GDM1 (cell line): ENCODE measurements around the gene DTNBP1.
A peak's percentile ranks its signal among the peaks of the same experiment; 100 is the strongest.
"Not testable (repeated sequence)": the region's sequence is repeated elsewhere in the genome, so short reads cannot be mapped to it uniquely, and the experiment has no call there.

Experiments
- DNase-seq: peaks from one replicate; lab custom pipeline; 2025; lab: John Stamatoyannopoulos, UW

DTNBP1 gene

DNA sequence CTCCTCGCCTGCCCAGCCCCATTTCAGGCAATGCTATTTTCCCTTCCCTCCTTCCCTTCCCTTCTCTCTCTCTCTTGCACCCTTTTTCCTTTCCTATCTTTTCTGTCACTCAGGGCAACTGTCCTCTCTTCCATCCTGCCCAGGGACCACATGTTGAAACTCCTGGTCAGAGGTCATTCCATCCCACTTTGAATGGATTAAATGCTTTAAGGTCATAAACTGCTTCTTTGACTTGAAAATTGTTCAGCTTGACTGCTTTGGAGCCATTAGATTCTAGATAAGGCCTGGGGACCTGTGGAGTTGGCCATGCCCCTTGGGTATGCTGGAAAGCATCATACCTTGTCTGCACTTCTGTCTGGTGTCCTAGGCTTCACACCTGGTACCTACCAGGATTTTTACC, 106.1 kb downstream of the DTNBP1 start:
- no peak for DNase-seq

DNA sequence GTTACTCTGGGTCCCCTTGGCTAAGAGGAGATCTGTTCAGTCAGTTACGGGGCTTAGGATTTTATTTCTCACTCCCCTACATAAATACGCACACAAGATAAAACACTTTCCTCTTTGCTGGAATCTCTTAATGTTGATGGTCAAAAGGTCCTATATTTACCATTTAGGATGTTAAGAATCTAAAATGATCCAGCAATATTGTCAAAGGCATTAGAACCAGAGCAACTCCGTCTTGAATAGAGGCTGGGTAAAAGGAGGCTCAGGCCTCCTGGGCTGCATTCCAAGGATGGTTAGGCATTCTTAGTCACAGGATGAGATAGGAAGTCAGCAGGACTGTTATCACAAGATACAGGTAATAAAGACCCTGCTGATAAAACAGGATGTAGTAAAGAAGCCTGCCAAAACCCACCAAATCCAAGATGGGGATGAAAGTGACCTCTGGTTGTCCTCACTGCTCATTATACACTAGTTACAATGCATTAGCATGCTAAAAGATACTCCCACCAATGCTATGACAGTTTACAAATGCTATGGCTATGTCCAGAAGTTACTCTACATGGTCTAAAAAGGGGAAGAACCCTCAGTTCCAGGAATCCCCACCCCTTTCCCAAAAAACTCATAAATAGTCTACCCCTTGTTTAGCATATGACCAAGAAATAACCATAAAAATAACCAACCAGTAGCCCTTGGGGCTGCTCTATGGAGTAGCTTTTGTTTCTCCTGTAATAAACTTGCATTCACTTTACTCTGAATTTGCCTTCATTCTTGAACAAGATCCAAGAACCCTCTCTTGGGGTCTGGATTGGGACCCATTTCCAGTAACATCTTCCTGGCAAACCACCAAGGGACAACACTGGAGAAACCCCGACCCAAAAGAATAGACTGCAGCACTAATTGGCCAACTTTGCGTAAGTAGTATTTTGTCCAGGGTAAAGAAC, 107.5 kb downstream of the DTNBP1 start:
- DNase-seq: no peak

DNA sequence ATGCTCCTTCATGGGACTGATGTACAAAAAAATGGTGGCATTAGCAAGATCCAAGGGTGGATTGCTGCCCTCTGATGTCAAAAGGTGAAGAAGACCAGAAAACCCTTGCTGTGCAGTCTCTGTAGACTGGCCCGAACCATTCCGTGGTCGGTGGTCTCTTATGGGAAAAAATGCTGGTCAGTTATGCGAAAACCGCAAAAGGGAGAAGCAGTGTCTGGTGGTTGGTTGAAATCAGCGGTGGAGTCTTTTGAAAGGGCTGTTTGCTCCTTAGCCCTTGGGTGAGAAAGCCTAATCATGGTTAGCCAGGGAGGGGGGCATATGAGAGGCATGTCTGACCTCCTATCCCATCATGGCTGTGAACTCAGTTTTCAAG, 108.1 kb downstream of the DTNBP1 start:
- no peak for DNase-seq

DNA sequence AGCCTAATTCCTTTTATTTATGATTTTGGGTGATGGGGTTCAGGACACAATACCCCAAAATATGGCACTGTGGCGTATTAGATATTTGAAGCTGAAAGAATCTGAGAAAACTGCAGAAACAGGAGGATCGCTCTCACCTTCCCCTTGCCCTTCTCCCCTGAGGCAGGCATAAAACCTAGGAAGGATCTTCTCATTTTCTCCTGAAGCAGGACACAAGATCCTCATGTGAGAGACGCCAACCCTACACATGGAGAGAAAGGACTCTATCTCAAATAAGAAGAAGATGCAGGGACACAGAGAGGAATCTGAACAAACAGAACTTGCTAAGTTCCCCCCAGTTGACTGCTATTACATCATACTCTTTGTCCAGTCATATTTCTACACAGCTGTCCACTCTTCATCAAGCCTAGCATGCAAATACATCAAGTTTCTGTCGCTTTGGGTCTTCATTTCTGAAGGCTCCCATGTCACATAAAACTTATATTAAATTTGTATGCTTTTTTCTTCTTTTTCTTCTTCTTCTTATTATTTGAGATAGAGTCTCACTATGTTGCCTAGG, 109.0 kb downstream of the DTNBP1 start:
- no peak for DNase-seq

DNA sequence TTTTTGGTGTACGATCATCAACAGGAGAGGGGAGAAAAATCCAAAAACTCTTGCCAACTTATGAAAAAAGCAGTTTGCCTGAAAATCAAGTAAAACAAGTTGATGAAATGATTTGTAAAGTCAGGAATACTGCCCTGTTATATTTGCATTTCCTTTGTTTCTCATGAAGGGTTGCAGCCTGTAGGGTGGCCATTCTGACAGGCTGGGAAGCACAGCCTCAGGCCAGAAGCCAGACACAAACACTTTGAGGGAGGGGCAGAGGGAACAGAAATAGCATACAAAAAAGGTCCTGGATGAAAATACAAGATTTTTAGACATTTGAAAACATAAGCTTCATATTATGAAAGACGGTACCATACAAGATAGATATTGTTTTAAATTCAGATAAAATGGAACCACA, 109.8 kb downstream of the DTNBP1 start:
- DNase-seq: no peak

DNA sequence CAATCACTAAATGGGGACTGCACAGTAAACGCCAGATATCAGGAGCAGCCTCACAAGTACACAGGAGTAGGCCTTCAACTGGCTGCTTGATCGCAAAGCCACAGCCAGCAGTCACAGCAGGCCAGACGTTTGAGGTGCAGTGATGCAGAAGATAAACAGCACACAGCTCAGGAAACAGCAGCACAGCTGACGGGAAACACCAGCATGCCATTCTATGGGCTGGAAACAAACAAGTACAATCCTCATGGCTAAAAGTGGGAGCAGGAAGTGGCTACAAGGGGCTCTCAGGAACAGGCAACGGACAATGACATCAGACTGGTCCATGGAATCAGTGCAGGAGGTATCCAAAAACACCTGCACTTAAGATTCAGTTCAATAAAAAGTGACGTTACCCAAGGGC, 111.0 kb downstream of the DTNBP1 start:
- DNase-seq: no peak

DNA sequence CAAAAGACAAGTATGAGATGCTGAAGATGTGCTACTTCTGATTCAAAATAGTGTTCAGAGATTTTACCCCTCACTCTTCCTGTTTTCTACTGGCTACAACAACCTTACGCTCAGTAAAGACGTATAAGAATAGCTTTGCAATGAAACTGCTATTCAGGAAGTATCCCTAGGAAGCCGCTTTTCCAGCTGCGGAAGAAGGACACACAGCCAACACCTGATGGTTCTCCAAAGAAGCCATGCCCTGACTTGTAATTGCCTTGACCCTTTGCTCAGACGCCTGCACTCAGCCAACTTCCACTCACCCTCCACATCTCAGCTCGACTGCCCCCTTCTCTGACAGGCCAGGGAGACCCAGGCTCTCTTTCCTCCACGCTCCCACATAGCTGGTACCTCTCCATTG, 111.6 kb downstream of the DTNBP1 start:
- DNase-seq: no peak

DNA sequence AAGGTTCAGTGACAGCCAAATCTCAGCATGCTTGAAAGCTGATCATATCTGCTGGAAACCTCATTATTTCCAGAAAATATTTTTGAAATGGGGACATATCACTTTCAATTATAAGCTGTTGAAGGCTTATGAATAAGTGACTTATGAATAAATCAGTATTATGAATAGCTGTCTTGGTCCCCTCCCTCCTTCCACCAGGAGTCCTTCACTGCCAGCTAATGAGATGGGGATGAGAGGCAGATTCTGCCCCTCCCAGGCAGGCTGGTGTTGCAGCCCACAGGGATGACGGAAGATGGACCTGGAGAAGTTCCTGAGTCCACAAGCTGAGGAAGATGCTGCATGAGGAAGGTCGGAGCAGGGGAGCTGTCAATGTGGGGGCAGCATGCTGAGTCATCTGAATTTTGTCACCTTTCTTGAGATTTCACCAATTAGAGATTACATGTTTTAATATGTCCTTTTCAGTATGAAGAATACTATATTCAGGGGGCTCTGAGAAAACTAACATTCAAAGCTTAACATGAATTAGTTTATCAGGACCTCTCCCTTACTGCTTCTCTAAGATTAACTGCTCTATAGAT, 112.2 kb downstream of the DTNBP1 start:
- no peak for DNase-seq

DNA sequence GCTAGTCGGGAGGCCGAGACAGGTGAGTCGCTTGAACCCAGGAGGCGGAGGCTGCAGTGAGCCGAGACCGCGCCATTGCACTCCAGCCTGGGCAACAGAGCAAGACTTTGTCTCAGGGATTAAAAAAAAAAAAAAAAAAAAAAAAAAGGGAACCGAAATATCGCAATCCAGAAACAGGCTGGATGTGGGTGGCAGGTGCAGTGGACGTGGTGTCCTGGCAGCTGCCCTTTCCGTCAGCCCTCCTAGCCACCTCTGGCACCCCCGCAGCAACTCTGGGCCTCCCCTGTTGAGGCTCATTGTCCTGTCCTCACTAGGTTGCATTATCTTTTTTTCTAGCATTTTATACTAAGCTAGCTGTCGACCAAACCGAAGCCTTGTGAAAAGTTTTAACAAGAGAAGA, 113.5 kb downstream of the DTNBP1 start:
- DNase-seq: no peak

DNA sequence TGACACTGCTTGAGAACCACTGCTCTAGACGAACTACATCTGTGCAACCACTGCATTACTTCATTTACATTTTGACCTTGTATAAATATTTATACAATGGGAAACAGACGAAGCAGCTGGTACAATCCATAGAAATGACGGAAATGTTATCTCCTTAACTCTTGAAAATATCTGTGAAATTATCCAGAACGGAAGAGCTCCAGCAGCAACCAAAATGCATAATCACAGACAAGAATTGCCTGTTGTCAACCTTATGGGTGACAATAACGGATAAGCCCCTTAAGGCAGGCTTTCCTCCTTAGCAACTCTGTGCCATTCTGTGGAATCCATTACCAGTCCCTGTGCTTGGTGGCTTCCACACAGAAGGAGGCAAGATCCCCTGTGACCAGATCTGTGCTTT, 115.4 kb downstream of the DTNBP1 start:
- no peak for DNase-seq

DNA sequence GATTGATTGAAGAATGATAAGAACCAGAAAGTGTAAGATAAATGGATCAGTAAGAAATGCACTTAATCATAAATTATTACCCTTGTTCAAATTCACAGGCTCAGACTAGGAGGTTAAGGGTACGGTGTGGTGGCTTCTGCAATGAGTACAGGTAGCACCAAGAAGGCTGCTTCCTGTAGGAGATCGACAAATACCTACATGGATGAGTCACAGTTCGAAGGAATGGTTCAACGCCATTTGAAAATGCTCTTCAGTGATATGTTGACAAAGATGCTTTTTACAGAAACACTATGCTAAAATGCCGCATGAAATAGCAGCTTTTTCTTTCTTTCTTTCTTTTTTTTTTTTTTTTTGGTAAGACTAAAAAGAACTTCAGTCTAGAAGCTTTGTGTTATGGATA, 116.2 kb downstream of the DTNBP1 start:
- no peak for DNase-seq

DNA sequence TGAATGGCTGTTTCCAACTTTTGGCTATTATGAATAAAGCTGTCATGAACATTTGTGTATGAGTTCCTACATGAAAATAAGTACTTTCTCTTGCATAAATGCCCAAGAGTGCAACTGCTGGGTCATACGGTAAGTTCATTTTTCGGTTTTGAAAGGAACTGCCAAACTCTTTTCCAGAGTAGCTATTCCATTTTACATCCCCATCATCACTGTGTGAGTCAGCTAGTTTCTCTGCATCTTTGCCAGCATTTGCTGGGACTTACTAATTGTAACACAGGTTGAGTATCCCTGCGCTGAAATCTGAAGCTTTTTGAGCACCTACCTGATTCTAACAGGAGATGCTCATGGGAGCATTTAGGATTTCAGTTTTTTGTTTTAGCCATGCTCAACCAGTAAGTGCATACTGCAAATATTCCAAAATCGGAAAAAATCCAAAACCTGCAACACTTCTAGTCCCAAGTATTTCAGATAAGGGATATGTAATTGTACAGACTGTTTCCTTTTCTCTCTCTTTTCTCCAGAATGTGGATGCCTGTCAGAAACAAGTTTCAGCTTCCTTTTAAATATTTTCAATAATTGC, 118.4 kb downstream of the DTNBP1 start:
- no peak for DNase-seq

DNA sequence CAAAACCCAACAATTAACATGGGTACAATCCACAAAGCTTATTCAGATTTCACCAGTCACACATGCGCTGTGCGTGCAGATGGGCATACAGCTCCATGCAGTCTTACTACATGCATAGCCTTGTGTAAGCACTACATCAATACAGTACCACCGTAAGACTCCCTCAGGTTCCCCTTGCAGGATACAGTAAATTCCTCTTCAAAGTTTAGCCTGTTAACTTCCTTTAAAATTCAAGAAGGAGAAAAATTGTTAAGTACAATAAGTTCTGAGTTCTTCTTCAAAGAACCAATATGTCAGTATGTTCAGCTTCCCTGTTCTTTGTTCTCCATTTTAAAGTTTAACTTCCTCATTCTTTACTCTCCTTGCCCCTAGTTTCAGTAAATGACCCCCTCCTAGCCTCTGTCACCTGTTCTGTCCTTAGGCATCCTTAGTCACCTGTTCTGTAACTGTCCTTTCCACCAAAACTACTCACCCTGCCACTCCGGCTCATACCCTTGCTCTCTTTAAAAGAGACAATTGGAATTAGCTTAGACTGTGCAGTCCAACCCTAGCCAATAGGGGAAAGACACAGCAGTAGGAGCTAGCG, 119.4 kb downstream of the DTNBP1 start:
- DNase-seq: not testable (repeated sequence)

DNA sequence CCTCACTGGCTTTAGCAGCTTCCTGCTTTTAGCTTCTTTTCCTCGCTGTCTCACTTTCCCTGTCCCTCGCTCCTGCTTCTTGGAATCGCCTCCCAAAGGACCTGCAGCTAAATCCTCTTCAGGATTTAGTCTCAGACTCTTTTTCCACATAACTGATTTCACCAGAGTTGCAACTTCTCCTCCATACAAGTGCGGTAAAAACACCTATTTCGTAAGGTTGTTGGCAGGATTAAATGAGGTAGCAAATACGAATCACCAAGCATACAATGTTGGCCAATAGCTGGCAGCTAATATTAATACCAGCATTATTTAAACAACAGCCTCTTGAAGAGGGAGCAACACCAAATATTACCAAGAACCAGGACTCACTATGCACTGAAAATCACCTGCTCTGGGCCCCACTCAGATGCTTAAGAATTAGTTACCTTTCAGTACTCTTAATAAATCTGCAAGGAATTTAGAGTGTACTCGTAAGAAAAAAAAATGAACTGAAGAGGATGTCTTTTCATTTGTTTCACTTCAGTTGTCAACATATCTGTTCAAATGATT, 123.0 kb downstream of the DTNBP1 start:
- no peak for DNase-seq

DNA sequence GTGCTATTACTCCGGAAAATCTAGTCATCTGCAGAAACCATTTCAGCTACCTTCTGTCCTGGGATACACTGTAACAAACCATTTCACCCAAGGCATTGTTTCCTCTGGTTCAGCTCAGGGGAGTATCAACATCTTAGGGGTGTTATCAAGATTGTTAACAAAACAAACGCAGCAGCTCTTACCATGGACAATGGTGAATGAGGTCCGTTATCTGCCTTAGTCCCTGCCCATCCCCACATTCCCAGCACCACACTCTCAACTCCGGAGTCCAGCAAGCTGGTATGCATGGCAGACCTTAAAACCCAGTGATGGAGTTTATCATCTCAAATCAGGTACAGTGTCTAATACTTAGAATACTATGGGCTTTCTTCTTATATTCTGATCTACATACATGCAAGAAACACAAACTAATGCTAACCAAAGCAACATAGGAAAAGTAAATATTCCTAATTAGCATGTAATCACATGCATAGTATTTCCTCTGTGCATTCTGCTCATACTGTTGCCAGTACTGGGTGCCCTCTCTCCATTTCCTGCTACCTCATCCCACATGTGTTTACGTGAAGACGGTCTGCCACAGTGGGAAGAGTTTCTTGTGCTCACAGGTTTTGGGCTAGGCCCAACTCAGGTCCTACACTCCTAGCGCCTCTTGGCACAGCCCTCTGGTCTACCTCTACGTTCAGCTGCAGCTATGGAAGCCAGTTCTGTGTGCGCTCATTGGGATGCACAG, 123.9 kb downstream of the DTNBP1 start:
- DNase-seq: no peak

DNA sequence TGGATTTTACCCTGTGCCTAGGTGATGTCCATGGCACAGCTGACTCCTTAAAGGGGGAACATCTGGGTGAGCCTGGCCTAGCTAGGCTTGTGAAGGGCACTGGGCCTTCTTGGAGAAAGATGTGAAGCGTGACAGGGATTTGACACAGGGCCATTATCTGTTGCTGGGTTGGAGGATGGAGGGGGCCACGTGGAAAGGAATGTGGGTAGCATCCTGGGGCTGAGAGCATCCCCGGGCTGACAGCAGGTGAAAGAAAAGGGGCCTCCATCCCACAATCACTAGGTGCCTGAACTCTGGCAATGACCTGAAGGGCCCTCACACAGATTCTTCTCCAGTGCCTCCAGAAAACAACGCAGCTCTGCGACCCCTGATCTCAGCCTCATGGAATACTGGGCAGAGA, 124.7 kb downstream of the DTNBP1 start:
- DNase-seq: no peak

DNA sequence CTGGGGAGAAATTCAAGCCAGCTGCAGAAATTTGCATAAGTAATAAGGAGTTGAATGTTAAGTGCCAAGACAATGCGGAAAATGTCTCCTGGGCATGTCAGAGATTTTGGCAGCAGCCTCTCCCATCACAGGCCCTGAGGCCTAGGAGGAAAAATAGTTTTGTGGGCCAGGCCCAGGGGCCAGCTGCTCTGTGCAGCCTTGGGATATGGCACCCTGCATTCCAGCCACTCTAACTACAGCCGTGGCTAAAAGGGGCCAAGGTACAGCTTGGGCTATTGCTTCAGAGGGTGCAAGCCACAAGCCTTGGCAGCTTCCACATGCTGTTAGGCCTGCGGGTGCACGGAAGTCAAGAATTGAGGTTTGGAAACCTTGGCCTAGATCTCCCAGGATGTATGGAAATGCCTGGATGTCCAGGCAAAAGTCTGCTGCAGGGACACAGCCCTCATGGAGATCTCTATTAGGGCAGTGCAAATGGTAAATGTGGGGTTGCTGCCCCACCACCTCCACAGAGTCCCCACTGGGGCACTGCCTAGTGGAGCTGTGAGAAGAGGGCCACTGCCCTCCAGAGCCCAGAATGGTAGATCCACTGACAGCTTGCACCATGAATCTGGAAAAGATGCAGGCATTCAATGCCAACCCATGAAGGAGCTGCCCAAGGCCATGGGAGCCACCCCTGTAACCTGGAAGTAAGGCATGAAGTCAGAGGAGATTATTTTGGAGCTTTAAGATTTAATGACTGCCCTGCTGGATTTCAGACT, 126.5 kb downstream of the DTNBP1 start:
- no peak for DNase-seq

DNA sequence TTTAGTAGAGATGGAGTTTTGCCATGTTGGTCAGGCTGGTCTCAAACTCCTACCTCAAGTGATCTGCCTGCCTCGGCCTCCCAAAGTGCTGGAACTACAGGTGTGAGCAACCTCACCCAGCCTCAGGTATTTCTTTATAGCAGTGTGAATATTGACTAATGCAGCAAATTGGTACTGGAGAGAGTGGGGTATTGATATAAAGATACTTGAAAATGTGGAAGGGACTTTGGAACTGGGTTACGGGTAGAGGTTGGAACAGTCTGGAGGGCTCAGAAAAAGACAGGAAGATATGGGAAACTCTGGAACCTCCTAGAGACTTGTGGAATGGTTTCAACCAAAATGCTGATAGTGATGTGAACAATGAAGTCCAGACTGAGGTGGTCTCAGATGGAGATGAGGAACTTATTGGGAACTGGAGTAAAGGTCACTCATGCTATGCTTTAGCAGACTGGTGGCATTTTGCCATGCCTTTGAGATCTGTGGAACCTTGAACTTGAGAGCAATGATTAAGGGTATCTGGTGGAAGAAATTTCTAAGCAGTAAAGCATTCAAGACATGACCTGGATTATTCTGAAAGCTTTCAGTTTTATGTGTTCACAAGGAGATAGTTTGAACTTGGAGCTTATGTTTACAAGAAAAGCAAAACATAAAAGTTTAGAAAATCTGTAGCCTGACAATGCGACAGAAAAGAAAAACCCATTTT, 127.2 kb downstream of the DTNBP1 start:
- no peak for DNase-seq

DNA sequence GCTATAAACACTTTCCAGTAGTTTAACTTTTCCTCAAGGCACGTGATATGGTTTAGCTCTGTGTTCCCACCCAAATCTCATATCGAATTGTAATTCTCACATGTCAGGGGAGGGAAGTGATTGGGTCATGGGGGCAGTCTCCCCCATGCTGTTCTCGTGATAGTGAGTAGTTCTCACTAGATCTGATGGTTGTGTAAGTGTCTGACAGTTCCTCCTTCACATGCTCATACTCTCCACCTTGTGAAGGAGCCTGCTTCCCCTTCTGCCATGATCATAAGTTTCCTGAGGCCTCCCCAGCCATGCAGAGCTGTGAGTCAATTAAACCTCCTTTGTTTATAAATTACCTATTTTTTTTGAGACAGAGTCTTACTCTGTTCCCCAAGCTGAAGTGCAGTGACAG, 127.9 kb downstream of the DTNBP1 start:
- peak; percentile 6 for DNase-seq

DNA sequence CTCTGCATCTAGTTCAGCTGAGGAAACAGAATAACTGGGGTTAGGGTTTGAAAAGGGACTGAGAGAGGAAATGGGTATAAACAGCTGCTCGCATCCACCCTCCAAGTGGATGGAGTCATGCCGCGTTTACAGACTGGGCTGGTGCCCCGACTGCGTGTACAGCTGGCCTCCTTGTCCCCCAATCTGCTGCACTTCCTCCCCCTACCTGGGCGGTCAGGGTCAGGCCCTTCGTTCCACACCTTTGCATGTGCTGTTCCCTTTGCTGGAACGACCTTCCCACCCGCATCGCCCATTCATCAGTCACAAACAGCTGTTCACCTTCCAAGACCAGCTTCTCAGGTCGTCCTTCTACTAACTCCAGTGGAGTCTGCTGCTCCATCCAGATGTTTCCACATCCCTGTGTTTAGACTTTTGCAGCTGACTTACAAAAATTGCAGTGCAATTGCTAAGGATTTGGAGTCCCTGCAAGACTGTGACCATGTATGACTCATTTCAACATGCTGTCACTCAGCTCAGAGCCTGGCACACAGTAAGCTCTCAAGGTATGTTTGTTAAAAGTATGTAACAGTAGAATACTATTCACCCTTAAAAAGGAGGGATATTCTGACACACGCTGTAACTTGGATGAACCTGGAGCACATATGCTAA, 129.3 kb downstream of the DTNBP1 start:
- DNase-seq: no peak
